GM13976 (cell line): ENCODE data around the gene CDC42BPA.
"Not testable (repeated sequence)": the region's sequence is repeated elsewhere in the genome, so short reads cannot be mapped to it uniquely, and the experiment has no call there.

Experiments used
- DNase-seq: peaks from one replicate; pipeline ENCODE4 v3.0.0; 2012; ENCODE audit warnings: low spot score
- in situ Hi-C: fragments of 300-500 bp; cut with MboI; formaldehyde crosslinking; loops from one replicate; pipeline ENCODE4 v1.12.0; 2022; ENCODE audit warnings: low sequenced_read_pairs, mixed read lengths, inconsistent platforms; ENCODE audit not compliant: unreplicated experiment
- TF ChIP-seq, protein P1 (sequence below): IDR thresholded peaks from 2 replicates; pipeline ENCODE4 v1.5.1; 2012; ENCODE audit warnings: borderline replicate concordance, mild to moderate bottlenecking; ENCODE audit not compliant: insufficient read depth; ENCODE audit errors: extremely low read depth, missing control alignments, control extremely low read depth

CDC42BPA gene

DNA sequence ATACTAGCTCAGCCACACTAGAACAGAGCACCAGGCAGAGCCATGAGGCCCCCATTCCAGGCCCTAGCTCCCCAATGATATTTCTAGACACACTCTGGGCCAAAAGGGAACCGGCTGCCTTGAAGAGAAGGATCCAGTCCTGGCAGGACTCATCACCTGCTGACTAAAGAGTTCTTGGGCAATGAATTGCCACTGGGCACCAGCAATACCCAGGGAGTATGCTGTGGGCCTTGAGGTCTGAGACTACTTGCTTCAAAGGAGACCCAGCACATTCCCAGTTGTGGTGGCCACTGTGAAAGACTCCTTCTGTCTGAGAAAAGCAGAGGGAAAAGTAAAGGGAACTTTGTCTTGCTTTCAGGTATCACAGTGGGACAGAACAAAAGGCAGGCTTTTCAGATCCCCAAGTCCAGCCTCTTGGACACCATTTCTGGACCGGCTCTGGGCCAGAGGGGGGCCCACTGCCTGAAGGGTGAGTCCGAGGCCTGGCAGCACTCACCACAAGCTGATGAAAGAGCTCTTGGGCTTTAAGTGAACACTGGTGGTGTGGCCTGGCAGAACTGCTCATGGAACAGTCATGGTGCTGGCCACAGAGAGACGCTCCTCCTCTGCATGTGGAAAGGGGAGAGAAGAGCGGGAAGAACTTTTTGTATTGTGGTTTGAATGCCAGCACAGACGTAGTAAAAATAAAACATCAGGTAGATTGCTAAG is 72.5 kb downstream of the CDC42BPA start:
- in situ Hi-C loops = no loop called here
- DNase-seq = no peak
- TF ChIP-seq, protein P1, sequence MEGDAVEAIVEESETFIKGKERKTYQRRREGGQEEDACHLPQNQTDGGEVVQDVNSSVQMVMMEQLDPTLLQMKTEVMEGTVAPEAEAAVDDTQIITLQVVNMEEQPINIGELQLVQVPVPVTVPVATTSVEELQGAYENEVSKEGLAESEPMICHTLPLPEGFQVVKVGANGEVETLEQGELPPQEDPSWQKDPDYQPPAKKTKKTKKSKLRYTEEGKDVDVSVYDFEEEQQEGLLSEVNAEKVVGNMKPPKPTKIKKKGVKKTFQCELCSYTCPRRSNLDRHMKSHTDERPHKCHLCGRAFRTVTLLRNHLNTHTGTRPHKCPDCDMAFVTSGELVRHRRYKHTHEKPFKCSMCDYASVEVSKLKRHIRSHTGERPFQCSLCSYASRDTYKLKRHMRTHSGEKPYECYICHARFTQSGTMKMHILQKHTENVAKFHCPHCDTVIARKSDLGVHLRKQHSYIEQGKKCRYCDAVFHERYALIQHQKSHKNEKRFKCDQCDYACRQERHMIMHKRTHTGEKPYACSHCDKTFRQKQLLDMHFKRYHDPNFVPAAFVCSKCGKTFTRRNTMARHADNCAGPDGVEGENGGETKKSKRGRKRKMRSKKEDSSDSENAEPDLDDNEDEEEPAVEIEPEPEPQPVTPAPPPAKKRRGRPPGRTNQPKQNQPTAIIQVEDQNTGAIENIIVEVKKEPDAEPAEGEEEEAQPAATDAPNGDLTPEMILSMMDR = no peak

DNA sequence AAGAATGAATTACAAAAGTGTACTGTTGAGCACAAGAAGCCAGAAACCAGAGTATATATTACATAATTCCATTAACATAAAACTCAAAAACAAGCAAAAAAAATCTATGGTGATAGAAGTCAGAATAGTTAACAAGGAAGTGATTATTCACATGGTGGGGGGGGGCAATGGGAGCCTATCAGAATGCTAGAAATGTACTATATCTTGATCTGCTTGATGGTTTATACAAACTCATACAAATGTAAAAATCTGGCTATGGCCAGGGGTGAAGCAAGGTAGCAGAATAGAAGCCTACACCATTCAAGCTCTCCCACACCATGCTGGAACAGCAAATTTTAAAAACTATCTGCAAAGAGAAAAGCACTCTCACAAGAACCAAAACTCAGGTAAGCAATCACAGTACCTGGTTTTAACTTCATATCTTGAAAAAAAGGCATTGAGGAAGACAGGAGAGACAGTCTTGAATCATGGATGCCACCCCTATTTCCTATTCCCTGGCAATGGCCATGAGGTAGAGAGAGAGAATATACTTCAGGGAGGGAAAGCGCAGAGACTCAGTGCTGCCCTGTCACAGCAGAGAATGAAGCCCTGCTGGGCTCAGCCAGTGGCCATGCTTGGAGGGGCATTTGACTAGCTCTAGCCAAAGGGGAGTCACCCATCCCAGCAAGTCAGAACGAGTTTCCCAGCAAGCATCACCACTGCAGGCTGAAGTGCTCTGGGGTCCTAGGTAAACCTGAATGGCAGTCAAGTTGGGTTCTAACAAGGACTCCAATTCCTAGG is 73.8 kb downstream of the CDC42BPA start:
- TF ChIP-seq, protein P1 = no peak
- no peak for DNase-seq
- in situ Hi-C loops = no loop called here

DNA sequence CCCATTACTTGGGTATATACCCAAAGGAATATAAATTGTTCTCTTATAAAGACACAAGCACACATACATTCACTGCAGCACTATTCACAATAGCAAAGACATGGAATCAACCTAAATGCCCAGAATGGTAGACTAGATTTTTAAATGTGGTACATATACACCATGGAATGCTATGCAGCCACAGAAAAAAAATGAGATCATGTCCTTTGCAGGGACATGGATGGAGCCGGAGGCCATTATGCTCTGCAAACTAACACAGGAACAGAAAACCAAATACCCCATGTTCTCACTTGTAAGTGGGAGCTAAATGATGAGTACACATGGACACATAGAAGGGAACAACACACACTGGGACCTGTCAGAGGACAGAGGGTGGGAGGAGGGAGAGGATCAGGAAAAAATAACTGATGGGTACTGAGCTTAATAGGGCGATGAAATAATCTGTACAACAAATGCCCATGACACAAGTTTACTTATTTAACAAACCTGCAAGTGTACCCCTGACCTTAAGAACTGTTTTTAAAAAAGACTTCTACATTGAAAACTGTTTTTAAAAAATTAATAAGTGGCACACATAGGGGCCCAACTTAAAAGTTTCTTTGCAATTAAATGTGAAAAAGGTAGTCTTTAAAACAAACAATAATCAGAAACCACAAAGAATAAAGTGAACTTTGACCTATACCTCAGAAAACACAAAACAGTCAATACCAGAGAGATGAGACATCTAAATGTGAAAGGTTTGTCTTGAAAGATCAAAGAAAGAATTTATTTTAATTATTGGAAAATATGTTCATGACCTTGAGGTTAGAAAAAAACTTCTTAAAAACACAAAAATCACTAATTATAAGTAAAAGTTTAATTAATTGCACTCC is 75.2 kb downstream of the CDC42BPA start:
- no peak for DNase-seq
- TF ChIP-seq, protein P1 = no peak
- in situ Hi-C loops = no loop called here

DNA sequence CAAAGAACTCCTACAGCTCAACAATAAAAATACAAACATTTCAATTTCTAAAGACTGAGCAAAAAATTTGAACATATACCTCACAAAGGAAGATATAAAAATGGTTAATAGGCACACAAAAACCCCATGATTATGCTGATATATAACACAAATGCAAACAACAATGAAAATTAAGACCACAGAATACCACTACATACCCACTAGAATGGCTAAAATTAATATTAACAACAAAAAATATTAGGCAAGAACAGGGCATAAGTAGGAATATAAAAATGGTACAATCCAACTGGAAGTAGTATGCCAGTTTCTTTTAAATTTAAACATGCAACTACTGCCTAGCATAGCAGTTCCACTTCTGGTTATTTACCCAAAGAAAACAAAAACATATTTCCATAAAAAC is 77.3 kb downstream of the CDC42BPA start:
- no peak for DNase-seq
- in situ Hi-C loops = no loop called here
- TF ChIP-seq, protein P1 = no peak

DNA sequence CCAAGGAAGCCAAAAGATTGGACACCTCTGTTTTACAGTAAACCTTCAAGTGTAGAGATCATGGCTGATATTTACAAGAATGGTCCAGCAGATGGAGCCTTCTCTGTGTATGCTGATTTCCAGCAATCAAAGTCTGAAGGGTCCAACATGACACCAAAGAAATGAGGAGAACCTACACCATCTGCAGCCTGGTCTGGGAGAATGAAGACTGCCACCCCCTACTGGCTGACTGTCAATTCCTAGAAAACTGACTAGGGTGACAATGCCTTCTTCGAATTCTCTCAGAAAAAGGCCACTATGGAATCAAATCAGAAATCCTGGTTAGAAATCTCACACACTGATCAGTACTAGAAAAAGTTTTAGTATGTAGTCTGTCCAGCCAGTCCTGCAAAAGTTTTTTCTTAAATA is 83.3 kb downstream of the CDC42BPA start:
- DNase-seq = peak; percentile 34
- TF ChIP-seq, protein P1 = no peak
- in situ Hi-C loops = no loop called here

DNA sequence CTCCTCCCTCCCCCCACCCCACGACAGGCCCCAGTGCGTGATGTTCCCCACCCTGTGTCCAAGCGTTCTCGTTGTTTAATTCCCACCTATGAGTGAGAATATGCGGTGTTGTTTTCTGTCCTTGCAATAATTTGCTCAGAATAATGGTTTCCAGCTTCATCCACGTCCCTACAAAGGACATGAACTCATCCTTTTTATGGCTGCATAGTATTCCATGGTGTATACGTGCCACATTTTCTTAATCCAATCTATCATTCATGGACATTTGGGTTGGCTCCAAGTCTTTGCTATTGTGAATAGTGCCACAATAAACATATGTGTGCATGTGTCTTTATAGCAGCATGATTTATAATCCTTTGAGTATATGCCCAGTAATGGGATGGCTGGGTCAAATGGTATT is 87.2 kb downstream of the CDC42BPA start:
- DNase-seq, in situ Hi-C loops: not testable (repeated sequence)
